ENCODE data around the gene ACTA2.

DNA sequence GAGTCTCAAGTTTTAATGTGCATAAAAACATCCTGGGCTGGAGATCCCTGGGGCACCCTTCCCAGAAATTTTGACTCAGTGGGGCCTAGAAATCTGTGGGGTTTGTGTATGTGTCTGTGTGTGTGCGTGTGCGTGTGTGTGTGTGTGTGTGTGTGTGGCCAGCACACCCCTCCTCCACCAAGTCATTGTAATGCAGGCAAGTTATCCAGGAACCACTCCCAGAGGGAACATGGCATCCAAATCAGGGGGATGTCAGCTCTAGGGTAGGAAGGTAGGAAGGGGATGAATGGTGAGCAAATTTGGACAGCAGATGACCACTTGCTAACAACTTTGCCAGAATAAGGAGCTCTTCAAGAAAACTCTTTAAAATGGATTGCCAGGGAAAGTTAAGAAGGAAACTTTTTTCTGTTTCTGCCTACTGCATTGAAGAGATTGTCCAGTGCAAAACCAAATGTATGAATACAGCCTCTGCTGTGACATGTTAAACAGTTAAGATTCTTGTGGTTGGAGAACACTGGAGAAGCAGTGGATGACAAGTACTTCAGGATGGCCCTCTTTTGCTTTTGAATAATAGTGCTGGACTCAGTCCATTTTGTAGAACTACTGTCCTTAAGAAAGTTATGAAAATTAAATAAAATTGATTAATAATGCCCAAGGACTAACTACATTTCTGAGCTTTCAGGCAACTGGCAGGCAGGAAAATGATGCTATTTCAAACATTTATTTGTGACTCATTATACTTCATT, 60.2 kb downstream of the ACTA2 start:
- TF ChIP-seq, protein P1, sequence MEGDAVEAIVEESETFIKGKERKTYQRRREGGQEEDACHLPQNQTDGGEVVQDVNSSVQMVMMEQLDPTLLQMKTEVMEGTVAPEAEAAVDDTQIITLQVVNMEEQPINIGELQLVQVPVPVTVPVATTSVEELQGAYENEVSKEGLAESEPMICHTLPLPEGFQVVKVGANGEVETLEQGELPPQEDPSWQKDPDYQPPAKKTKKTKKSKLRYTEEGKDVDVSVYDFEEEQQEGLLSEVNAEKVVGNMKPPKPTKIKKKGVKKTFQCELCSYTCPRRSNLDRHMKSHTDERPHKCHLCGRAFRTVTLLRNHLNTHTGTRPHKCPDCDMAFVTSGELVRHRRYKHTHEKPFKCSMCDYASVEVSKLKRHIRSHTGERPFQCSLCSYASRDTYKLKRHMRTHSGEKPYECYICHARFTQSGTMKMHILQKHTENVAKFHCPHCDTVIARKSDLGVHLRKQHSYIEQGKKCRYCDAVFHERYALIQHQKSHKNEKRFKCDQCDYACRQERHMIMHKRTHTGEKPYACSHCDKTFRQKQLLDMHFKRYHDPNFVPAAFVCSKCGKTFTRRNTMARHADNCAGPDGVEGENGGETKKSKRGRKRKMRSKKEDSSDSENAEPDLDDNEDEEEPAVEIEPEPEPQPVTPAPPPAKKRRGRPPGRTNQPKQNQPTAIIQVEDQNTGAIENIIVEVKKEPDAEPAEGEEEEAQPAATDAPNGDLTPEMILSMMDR (IDR thresholded peaks at IDR 0.05; ENCODE audit: low read length) = no peak
- TF ChIP-seq EZH2 (IDR thresholded peaks at IDR 0.05; ENCODE audit: borderline replicate concordance, low read length) = no peak
